Gastrocnemius medialis (tissue), 4 donors: ENCODE data around the gene PSMB10. TPM values are rescaled to one million over a fixed set of nuclear protein-coding genes. Genes with fewer than 3 reads are reported as not detected.
A peak's percentile ranks its signal among the peaks of the same experiment; 100 is the strongest.

Source experiments
- ATAC-seq, 2 donors: fragments of 150-250 bp; one replicate each; pipeline ENCODE4 v1.9.1; 2016
- DNase-seq, 2 donors: peaks; one replicate each; pipeline ENCODE4 v3.0.0-alpha.2; 2019
- H3K27ac ChIP-seq, 4 donors: fragments of 200-600 bp; sonication (generic); 1 replicate in 1 of 4; 2 replicates in 3 of 4; pipeline ENCODE4 v1.5.1; 2016 to 2018; ENCODE audit warnings: mild to moderate bottlenecking in 2 of 4, moderate library complexity in 1 of 4
- H3K27me3 ChIP-seq, 3 donors: fragments of 200-600 bp; sonication (generic) in 2 of 3; 1 replicate in 1 of 3; 2 replicates in 2 of 3; pipeline versions ENCODE4 v1.5.1 to v1.6.0; 2016 to 2019; ENCODE audit warnings: mild to moderate bottlenecking in 1 of 3, moderate library complexity in 1 of 3
- H3K36me3 ChIP-seq, 2 donors: fragments of 200-600 bp; sonication (generic) in 1 of 2; one replicate each; pipeline ENCODE4 v1.5.1; 2017 to 2018
- H3K4me1 ChIP-seq, 2 donors: fragments of 200-600 bp; sonication (generic) in 1 of 2; one replicate each; pipeline ENCODE4 v1.5.1; 2016 to 2017; ENCODE audit warnings: mild to moderate bottlenecking in 2 of 2
- H3K4me3 ChIP-seq, 4 donors: fragments of 200-600 bp; sonication (generic) in 3 of 4; 1 replicate in 1 of 4; 2 replicates in 3 of 4; pipeline ENCODE4 v1.5.1; 2016 to 2019; ENCODE audit warnings: mild to moderate bottlenecking in 2 of 4
- H3K9me3 ChIP-seq, 3 donors: fragments of 200-600 bp; sonication (generic) in 2 of 3; 1 replicate in 1 of 3; 2 replicates in 2 of 3; pipeline ENCODE4 v1.5.1; 2016 to 2019
- POLR2A ChIP-seq, 2 donors: fragments of 450-650 bp; IDR thresholded peaks; one replicate each; pipeline ENCODE4 v1.6.1; 2017; ENCODE audit warnings: antibody characterized with exemption in 2 of 2, mild to moderate bottlenecking in 2 of 2, moderate library complexity in 2 of 2
- in situ Hi-C, 4 donors: fragments of 200-750 bp; cut with MboI; loops; one replicate each; pipeline versions ENCODE4 v1.15.0 to v1.8.0; 2017; ENCODE audit warnings: low sequenced_read_pairs in 4 of 4
- intact Hi-C: fragments of 100-400 bp; cut with DNase I; formaldehyde crosslinking; loops from one replicate; pipeline ENCODE4 v1.15.1; 2023; ENCODE audit warnings: low total_unique reads
- total RNA-seq, 4 donors: library from RNA; depleted of rRNA; stranded (reverse); fragments of >200 nt; gene quantifications; one replicate each; pipeline versions ENCODE4 v1.1.0 to v1.2.3, GENCODE V29; 2016
- TF ChIP-seq, protein P1 (sequence below), 5 experiments: fragments of 450-650 bp in 3 of 5; fragments of 200-600 bp in 2 of 5; sonication (generic) in 2 of 5; IDR thresholded peaks in 4 of 5; conservative IDR thresholded peaks in 1 of 5; 1 replicate in 4 of 5; 2 replicates in 1 of 5; pipeline ENCODE4 v1.5.1; 2016 to 2019; ENCODE audit warnings: antibody characterized with exemption in 5 of 5, mild to moderate bottlenecking in 3 of 5, moderate library complexity in 3 of 5

Gene PSMB10
- total RNA-seq, 4 donors from 2014 or later: 18.3 to 41.4 (median 23.9) TPM

DNA sequence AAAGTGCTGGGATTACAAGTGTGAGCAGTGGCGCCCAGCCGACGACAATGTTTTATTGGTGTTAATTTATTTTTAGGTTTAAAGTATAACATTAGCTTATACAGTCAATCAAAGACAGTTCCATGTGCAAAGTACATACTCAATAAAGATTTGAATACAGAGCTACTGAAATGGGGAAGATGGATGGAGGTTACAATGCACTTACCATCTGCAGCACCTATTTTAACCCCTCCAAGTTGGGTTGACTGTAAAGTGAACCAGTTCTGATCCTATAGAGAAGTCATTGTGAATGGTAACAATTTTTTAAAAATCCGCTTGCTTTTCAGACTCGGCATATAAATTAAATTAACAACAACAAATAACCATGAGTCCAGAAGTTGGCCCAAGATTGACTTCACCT lies 44.3 kb downstream of the PSMB10 start:
- no peaks in the 10 kb centered on the region for H3K27me3 ChIP-seq
- intact Hi-C loops (no loop called here), in situ Hi-C loops (no loop called here)
- H3K36me3 ChIP-seq: no peaks in the 10 kb centered on the region
- TF ChIP-seq, protein P1, sequence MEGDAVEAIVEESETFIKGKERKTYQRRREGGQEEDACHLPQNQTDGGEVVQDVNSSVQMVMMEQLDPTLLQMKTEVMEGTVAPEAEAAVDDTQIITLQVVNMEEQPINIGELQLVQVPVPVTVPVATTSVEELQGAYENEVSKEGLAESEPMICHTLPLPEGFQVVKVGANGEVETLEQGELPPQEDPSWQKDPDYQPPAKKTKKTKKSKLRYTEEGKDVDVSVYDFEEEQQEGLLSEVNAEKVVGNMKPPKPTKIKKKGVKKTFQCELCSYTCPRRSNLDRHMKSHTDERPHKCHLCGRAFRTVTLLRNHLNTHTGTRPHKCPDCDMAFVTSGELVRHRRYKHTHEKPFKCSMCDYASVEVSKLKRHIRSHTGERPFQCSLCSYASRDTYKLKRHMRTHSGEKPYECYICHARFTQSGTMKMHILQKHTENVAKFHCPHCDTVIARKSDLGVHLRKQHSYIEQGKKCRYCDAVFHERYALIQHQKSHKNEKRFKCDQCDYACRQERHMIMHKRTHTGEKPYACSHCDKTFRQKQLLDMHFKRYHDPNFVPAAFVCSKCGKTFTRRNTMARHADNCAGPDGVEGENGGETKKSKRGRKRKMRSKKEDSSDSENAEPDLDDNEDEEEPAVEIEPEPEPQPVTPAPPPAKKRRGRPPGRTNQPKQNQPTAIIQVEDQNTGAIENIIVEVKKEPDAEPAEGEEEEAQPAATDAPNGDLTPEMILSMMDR (IDR thresholded peaks at IDR 0.05 in 4 of 5, conservative IDR thresholded peaks at IDR 0.05 in 1 of 5): no peak
- no peak for TF ChIP-seq POLR2A (IDR thresholded peaks at IDR 0.05)
- H3K4me3 ChIP-seq: peak overlapping the region; percentile 71 to 94 (median 88)
- H3K27ac ChIP-seq: peak overlapping the region; percentile 90 to 100 (median 96)
- H3K4me1 ChIP-seq: peaks cover 39 to 42% of the 10 kb centered on the region in 2 donors
- DNase-seq (no peak), ATAC-seq (no peak)
- H3K9me3 ChIP-seq: no peaks in the 10 kb centered on the region

DNA sequence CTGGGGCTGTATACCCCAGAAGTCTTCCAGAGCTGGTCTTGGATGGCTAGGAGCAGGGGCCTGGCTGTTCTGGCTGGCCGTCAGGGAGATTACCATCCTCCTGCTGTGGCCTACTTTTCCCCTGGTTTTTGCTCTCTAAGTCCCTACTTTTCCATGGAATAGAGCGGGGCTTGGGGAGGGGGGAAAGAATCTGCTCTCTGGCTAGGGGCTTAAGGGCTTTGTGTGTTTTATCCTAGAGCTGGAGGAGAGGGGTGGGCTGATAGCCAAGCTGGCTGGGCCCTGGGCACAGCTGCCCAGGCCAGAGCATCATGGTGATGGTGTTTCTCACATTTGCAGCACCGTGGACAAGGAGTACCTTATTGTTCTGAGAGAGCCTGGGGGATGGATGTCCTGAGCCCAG lies 48.3 kb downstream of the PSMB10 start:
- Histone ChIP-seq H3K27ac (no peak overlapping the region), H3K9me3 (no peaks in the 10 kb centered on the region), H3K36me3 (peaks cover 0 to 8% of the 10 kb centered on the region in 2 donors), H3K27me3 (no peaks in the 10 kb centered on the region), H3K4me3 (no peak overlapping the region), H3K4me1 (peaks cover 24 to 26% of the 10 kb centered on the region in 2 donors)
- DNase-seq (no peak), ATAC-seq (no peak)
- intact Hi-C loops (no loop called here), in situ Hi-C loops (loop anchor here in 1 of 4 donors (10.0 kb wide), 1 partner anchor 46 kb away; the partner anchor contains the start of genes CTRL and PSMB10)
- TF ChIP-seq, protein P1 (IDR thresholded peaks at IDR 0.05 in 4 of 5, conservative IDR thresholded peaks at IDR 0.05 in 1 of 5): no peak

DNA sequence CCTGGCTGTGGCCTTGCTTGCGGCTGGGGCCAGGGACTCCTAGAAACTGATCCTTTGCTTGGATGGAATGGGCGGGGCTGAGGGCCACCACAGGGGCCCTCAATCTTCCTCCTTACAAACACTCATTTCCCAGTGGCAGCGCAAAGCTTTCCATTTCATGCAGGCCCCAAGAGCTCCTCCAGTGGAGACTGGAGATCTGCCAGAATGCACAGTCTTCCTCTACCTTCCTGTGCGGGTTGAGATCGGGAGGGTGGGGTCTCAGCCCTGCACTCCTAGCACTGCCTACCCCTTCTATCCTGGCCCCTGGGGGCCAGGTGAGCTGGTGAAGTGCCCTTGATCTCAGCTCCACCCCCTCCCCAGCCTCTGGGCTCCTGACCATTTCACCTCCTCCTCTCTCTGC lies 50.3 kb downstream of the PSMB10 start:
- intact Hi-C loops (no loop called here), in situ Hi-C loops (loop anchor here in 1 of 4 donors (10.0 kb wide), 1 partner anchor 48 kb away; the partner anchor contains the start of genes CTRL and PSMB10)
- ATAC-seq: no peak
- peaks cover 0 to 17% of the 10 kb centered on the region in 2 donors for H3K36me3 ChIP-seq
- H3K4me3 ChIP-seq: no peak overlapping the region
- TF ChIP-seq POLR2A (IDR thresholded peaks at IDR 0.05): no peak
- TF ChIP-seq, protein P1 (IDR thresholded peaks at IDR 0.05 in 4 of 5, conservative IDR thresholded peaks at IDR 0.05 in 1 of 5): no peak
- no peaks in the 10 kb centered on the region for H3K9me3 ChIP-seq
- DNase-seq: no peak
- H3K27me3 ChIP-seq: no peaks in the 10 kb centered on the region
- peaks cover 37 to 39% of the 10 kb centered on the region in 2 donors for H3K4me1 ChIP-seq
- H3K27ac ChIP-seq: no peak overlapping the region

DNA sequence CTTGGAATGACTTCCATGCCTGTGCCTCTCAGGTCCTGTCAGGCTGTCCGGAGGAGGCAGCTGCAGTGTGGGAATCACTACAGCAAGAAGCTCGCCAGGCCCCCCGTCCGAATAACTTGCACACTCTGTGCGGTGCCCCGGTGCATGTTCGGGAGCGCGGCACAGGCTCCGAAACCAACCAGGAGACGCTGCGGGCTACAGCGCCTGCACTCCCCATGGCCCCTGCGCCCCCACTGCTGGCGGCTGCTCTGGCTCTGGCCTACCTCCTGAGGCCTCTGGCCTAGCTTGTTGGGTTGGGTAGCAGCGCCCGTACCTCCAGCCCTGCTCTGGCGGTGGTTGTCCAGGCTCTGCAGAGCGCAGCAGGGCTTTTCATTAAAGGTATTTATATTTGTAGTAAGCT lies 50.7 kb downstream of the PSMB10 start:
- intact Hi-C loops: no loop called here
- peaks cover 0 to 21% of the 10 kb centered on the region in 2 donors for H3K36me3 ChIP-seq
- in situ Hi-C loops: loop anchor here in 1 of 4 donors (10.0 kb wide), 1 partner anchor 49 kb away; the partner anchor contains the start of genes CTRL and PSMB10

More for the DNA sequence above, 50.7 kb downstream of the PSMB10 start:
- ATAC-seq: no peak
- H3K27ac ChIP-seq: peak overlapping the region in 1 of 4 donors; percentile 90
- no peaks in the 10 kb centered on the region for H3K9me3 ChIP-seq
- H3K27me3 ChIP-seq: no peaks in the 10 kb centered on the region
- DNase-seq: no peak
- TF ChIP-seq, protein P1 (IDR thresholded peaks at IDR 0.05 in 4 of 5, conservative IDR thresholded peaks at IDR 0.05 in 1 of 5): no peak
- H3K4me1 ChIP-seq: peaks cover 41 to 43% of the 10 kb centered on the region in 2 donors
- no peak overlapping the region for H3K4me3 ChIP-seq
